ENCODE measurements around the gene KRTAP4-11. TPM values are rescaled to one million over a fixed set of nuclear protein-coding genes. Genes with fewer than 3 reads are reported as not detected.

The KRTAP4-11 gene
- total RNA-seq, 4 donors from 2014 or later = not detected

GRCh38 chr17:41073676-41074075 is 44.5 kb downstream of the KRTAP4-11 start:
- H3K4me1 ChIP-seq = no peaks in the 10 kb centered on the region
- intact Hi-C loops (cut with DNase I; ENCODE audit: low total_unique reads) = no loop called here
- ATAC-seq = no peak

GRCh38 chr17:41071606-41072360 is 46.4 kb downstream of the KRTAP4-11 start:
- Histone ChIP-seq H3K4me3 (no peak overlapping the region), H3K36me3 (no peaks in the 10 kb centered on the region), H3K27me3 (no peaks in the 10 kb centered on the region), H3K4me1 (no peaks in the 10 kb centered on the region), H3K9me3 (no peaks in the 10 kb centered on the region), H3K27ac (no peak overlapping the region)
- ATAC-seq (no peak), DNase-seq (no peak)
- no peak for TF ChIP-seq CTCF (IDR thresholded peaks at IDR 0.05 in 4 of 5, conservative IDR thresholded peaks at IDR 0.05 in 1 of 5)
- TF ChIP-seq POLR2A (IDR thresholded peaks at IDR 0.05) = no peak
- in situ Hi-C loops (cut with MboI; ENCODE audit: low sequenced_read_pairs in 4 of 4) = loop anchor here in 1 of 4 donors (25.0 kb wide), 1 partner anchor 109 kb away; the partner anchor contains the start of gene KRT39
- intact Hi-C loops (cut with DNase I; ENCODE audit: low total_unique reads) = no loop called here

More at GRCh38 chr17:41073676-41074075, 44.5 kb downstream of the KRTAP4-11 start:
- Histone ChIP-seq H3K27ac (no peak overlapping the region), H3K4me3 (no peak overlapping the region), H3K27me3 (peaks cover 0 to 5% (median 0%) of the 10 kb centered on the region in 3 donors), H3K36me3 (no peaks in the 10 kb centered on the region), H3K9me3 (no peaks in the 10 kb centered on the region)
- in situ Hi-C loops (cut with MboI; ENCODE audit: low sequenced_read_pairs in 4 of 4) = loop anchor here in 1 of 4 donors (25.0 kb wide), 1 partner anchor 111 kb away; the partner anchor contains the start of gene KRT39
- TF ChIP-seq POLR2A (IDR thresholded peaks at IDR 0.05) = no peak
- no peak for TF ChIP-seq CTCF (IDR thresholded peaks at IDR 0.05 in 4 of 5, conservative IDR thresholded peaks at IDR 0.05 in 1 of 5)
- no peak for DNase-seq

GRCh38 chr17:41069031-41069430 is 49.1 kb downstream of the KRTAP4-11 start:
- Histone ChIP-seq H3K9me3 (no peaks in the 10 kb centered on the region), H3K27ac (no peak overlapping the region), H3K4me1 (no peaks in the 10 kb centered on the region), H3K27me3 (peaks cover 0 to 4% (median 0%) of the 10 kb centered on the region in 3 donors), H3K4me3 (no peak overlapping the region), H3K36me3 (no peaks in the 10 kb centered on the region)
- TF ChIP-seq CTCF (IDR thresholded peaks at IDR 0.05 in 4 of 5, conservative IDR thresholded peaks at IDR 0.05 in 1 of 5) (no peak), POLR2A (IDR thresholded peaks at IDR 0.05) (no peak)
- intact Hi-C loops (cut with DNase I; ENCODE audit: low total_unique reads) (no loop called here), in situ Hi-C loops (cut with MboI; ENCODE audit: low sequenced_read_pairs in 4 of 4) (loop anchor here in 1 of 4 donors (25.0 kb wide), 1 partner anchor 107 kb away; the partner anchor contains the start of gene KRT39)
- ATAC-seq = no peak
- no peak for DNase-seq

- TF ChIP-seq POLR2A (IDR thresholded peaks at IDR 0.05) (no peak), CTCF (IDR thresholded peaks at IDR 0.05 in 4 of 5, conservative IDR thresholded peaks at IDR 0.05 in 1 of 5) (no peak)
- Histone ChIP-seq H3K4me3 (no peak overlapping the region), H3K27me3 (peaks cover 0 to 4% (median 0%) of the 10 kb centered on the region in 3 donors), H3K27ac (no peak overlapping the region), H3K4me1 (no peaks in the 10 kb centered on the region), H3K36me3 (no peaks in the 10 kb centered on the region), H3K9me3 (no peaks in the 10 kb centered on the region)
- DNase-seq (no peak), ATAC-seq (no peak)
- intact Hi-C loops (cut with DNase I; ENCODE audit: low total_unique reads) = no loop called here
- in situ Hi-C loops (cut with MboI; ENCODE audit: low sequenced_read_pairs in 4 of 4) = loop anchor here in 1 of 4 donors (25.0 kb wide), 1 partner anchor 105 kb away; the partner anchor contains the start of gene KRT39
Observed at GRCh38 chr17:41067281-41067680, 50.9 kb downstream of the KRTAP4-11 start.

Other genes starting within 250 kb of the KRTAP4-11 start
- gene KRT20, start 233.1 kb downstream of the KRTAP4-11 start, total RNA-seq = 1 to 10 TPM in 1 of 4 donors, not detected in 3; 2.7 TPM
- under 1 TPM in 1 of 4 donors, not detected in 3; 0.42 TPM for gene KRT23, start 180.7 kb downstream of the KRTAP4-11 start, total RNA-seq
- gene KRT39, start 151.4 kb downstream of the KRTAP4-11 start, total RNA-seq = not detected
- not detected for gene KRT40, start 134.0 kb downstream of the KRTAP4-11 start, total RNA-seq
- not detected for gene KRTAP3-3, start 124.2 kb downstream of the KRTAP4-11 start, total RNA-seq
- gene KRTAP3-2, start 118.5 kb downstream of the KRTAP4-11 start, total RNA-seq = not detected
- gene KRTAP3-1, start 109.2 kb downstream of the KRTAP4-11 start, total RNA-seq = not detected
- gene KRTAP1-5, start 91.2 kb downstream of the KRTAP4-11 start, total RNA-seq = not detected
- not detected for gene KRTAP1-4, start 88.2 kb downstream of the KRTAP4-11 start, total RNA-seq
- not detected for gene KRTAP1-3, start 83.5 kb downstream of the KRTAP4-11 start, total RNA-seq
- not detected for gene KRTAP1-1, start 76.9 kb downstream of the KRTAP4-11 start, total RNA-seq
- gene KRTAP2-1, start 71.1 kb downstream of the KRTAP4-11 start, total RNA-seq = not detected
- not detected for gene KRTAP2-2, start 63.1 kb downstream of the KRTAP4-11 start, total RNA-seq
- gene KRTAP2-3, start 58.3 kb downstream of the KRTAP4-11 start, total RNA-seq = not detected
- gene KRTAP2-4, start 52.5 kb downstream of the KRTAP4-11 start, total RNA-seq = not detected
- not detected for gene KRTAP4-7, start 34.2 kb downstream of the KRTAP4-11 start, total RNA-seq
- gene KRTAP4-8, start 20.2 kb downstream of the KRTAP4-11 start, total RNA-seq = not detected
- not detected for gene KRTAP4-16, start 16.2 kb downstream of the KRTAP4-11 start, total RNA-seq
- not detected for gene KRTAP4-9, start 13.0 kb downstream of the KRTAP4-11 start, total RNA-seq
- not detected for gene KRTAP4-12, start 5.8 kb upstream of the KRTAP4-11 start, total RNA-seq
- gene KRTAP4-6, start 22.2 kb upstream of the KRTAP4-11 start, total RNA-seq = not detected
- gene KRTAP4-5, start 31.5 kb upstream of the KRTAP4-11 start, total RNA-seq = not detected
- not detected for gene KRTAP4-4, start 42.4 kb upstream of the KRTAP4-11 start, total RNA-seq
- not detected for gene KRTAP4-3, start 49.8 kb upstream of the KRTAP4-11 start, total RNA-seq
- not detected for gene KRTAP4-2, start 59.8 kb upstream of the KRTAP4-11 start, total RNA-seq
- not detected for gene KRTAP4-1, start 66.5 kb upstream of the KRTAP4-11 start, total RNA-seq
- not detected for gene KRTAP9-1, start 71.5 kb upstream of the KRTAP4-11 start, total RNA-seq
- not detected for gene KRTAP9-2, start 108.3 kb upstream of the KRTAP4-11 start, total RNA-seq
- not detected for gene KRTAP9-3, start 114.1 kb upstream of the KRTAP4-11 start, total RNA-seq
- not detected for gene KRTAP9-8, start 119.6 kb upstream of the KRTAP4-11 start, total RNA-seq
- not detected for gene KRTAP9-4, start 131.3 kb upstream of the KRTAP4-11 start, total RNA-seq
- gene KRTAP9-9, start 137.0 kb upstream of the KRTAP4-11 start, total RNA-seq = not detected
- gene KRTAP9-6, start 147.0 kb upstream of the KRTAP4-11 start, total RNA-seq = not detected
- gene KRTAP9-7, start 157.3 kb upstream of the KRTAP4-11 start, total RNA-seq = not detected
- gene KRTAP29-1, start 184.5 kb upstream of the KRTAP4-11 start, total RNA-seq = not detected
- not detected for gene KRTAP16-1, start 190.9 kb upstream of the KRTAP4-11 start, total RNA-seq
- gene KRTAP17-1, start 197.3 kb upstream of the KRTAP4-11 start, total RNA-seq = not detected
- gene KRT33A, start 232.5 kb upstream of the KRTAP4-11 start, total RNA-seq = not detected

Data from gastrocnemius medialis (tissue), 4 donors.